Esophagus squamous epithelium (tissue), 5 donors: ENCODE measurements around the gene ROCK2. TPM values are rescaled to one million over a fixed set of nuclear protein-coding genes. Genes with fewer than 3 reads are reported as not detected.

Experiments used
- DNase-seq: peaks from one replicate; lab custom pipeline; 2025; lab: John Stamatoyannopoulos, UW
- H3K27ac ChIP-seq, 4 donors: fragments of 200-600 bp; sonication (generic); one replicate each; pipeline ENCODE4 v1.5.1; 2016 to 2019; ENCODE audit warnings: mild to moderate bottlenecking in 1 of 4
- H3K27me3 ChIP-seq, 4 donors: fragments of 200-600 bp; sonication (generic); 1 replicate in 3 of 4; 2 replicates in 1 of 4; pipeline versions ENCODE4 v1.5.1 to v1.6.0; 2017 to 2021; ENCODE audit warnings: antibody characterized with exemption in 1 of 4
- H3K36me3 ChIP-seq, 3 donors: fragments of 200-600 bp; sonication (generic); one replicate each; pipeline ENCODE4 v1.5.1; 2016 to 2019
- H3K4me1 ChIP-seq, 3 donors: fragments of 200-600 bp; sonication (generic); one replicate each; pipeline ENCODE4 v1.5.1; 2017 to 2019
- H3K4me3 ChIP-seq, 4 donors: fragments of 200-600 bp; sonication (generic); 1 replicate in 3 of 4; 2 replicates in 1 of 4; pipeline ENCODE4 v1.5.1; 2016 to 2019; ENCODE audit warnings: mild to moderate bottlenecking in 2 of 4, moderate library complexity in 1 of 4
- H3K9me3 ChIP-seq, 3 donors: fragments of 200-600 bp; sonication (generic); one replicate each; pipeline ENCODE4 v1.5.1; 2016 to 2019
- CTCF ChIP-seq, 6 experiments: fragments of 450-650 bp in 4 of 6; fragments of 200-600 bp in 2 of 6; sonication (generic) in 2 of 6; IDR thresholded peaks; one replicate each; pipeline ENCODE4 v1.5.1; 2016 to 2019; ENCODE audit warnings: antibody characterized with exemption in 6 of 6, mild to moderate bottlenecking in 4 of 6, moderate library complexity in 4 of 6
- POLR2A ChIP-seq, 4 donors: fragments of 450-650 bp; IDR thresholded peaks; one replicate each; pipeline ENCODE4 v1.6.1; 2017; ENCODE audit warnings: antibody characterized with exemption in 4 of 4, mild to moderate bottlenecking in 4 of 4, moderate library complexity in 3 of 4
- WGBS, 2 donors: methylation state at CpG; one replicate each; pipeline ENCODE4 v1.1.5; 2018; 5-methylcytosine and 5-hydroxymethylcytosine counted together
- intact Hi-C: fragments of 100-400 bp; cut with DNase I; formaldehyde crosslinking; loops from one replicate; pipeline ENCODE4 v1.15.0; 2022
- total RNA-seq, 4 donors: library from RNA; depleted of rRNA; stranded (reverse); fragments of >200 nt; gene quantifications; one replicate each; pipeline ENCODE4 v1.1.0, GENCODE V29; 2016
- donor health status: DM: yes; HTN: yes; CAD: no.

The ROCK2 gene
- total RNA-seq, 4 donors from 2014 or later, result 15.2 to 50.5 (median 21.4) TPM

GRCh38 chr2:11250400-11251196, 93.8 kb downstream of the ROCK2 start:
- Histone ChIP-seq H3K4me3 (no peak overlapping the region), H3K27me3 (no peaks in the 10 kb centered on the region), H3K27ac (no peak overlapping the region), H3K4me1 (no peaks in the 10 kb centered on the region), H3K36me3 (peaks cover 0 to 25% (median 0%) of the 10 kb centered on the region in 3 donors), H3K9me3 (no peaks in the 10 kb centered on the region)
- no peak for DNase-seq
- TF ChIP-seq CTCF (IDR thresholded peaks at IDR 0.05), result no peak
- no peak for TF ChIP-seq POLR2A (IDR thresholded peaks at IDR 0.05)
- WGBS, 2 donors, result 71 to 79% methylated on average over 4 of the region's 4 CpGs
- intact Hi-C loops, result no loop called here

GRCh38 chr2:11245322-11245721, 99.1 kb downstream of the ROCK2 start:
- WGBS, 2 donors, result 71 to 92% methylated on average over 1 of the region's 1 CpG
- no peak overlapping the region for H3K4me3 ChIP-seq
- H3K27me3 ChIP-seq, result no peaks in the 10 kb centered on the region
- no peaks in the 10 kb centered on the region for H3K4me1 ChIP-seq
- H3K9me3 ChIP-seq, result no peaks in the 10 kb centered on the region
- H3K36me3 ChIP-seq, result peaks cover 0 to 37% (median 0%) of the 10 kb centered on the region in 3 donors
- no peak overlapping the region for H3K27ac ChIP-seq
- no peak for DNase-seq
- TF ChIP-seq CTCF (IDR thresholded peaks at IDR 0.05) (no peak), POLR2A (IDR thresholded peaks at IDR 0.05) (no peak)
- intact Hi-C loops, result no loop called here

- Histone ChIP-seq H3K27me3 (no peaks in the 10 kb centered on the region), H3K9me3 (no peaks in the 10 kb centered on the region), H3K4me1 (no peaks in the 10 kb centered on the region), H3K4me3 (no peak overlapping the region), H3K27ac (no peak overlapping the region), H3K36me3 (peaks cover 0 to 35% (median 0%) of the 10 kb centered on the region in 3 donors)
- WGBS, 2 donors, result 100% methylated on average over 1 of the region's 1 CpG; no CpG with 5 or more reads in 1 of the 2 donors
- intact Hi-C loops, result no loop called here
- no peak for DNase-seq
- no peak for TF ChIP-seq CTCF (IDR thresholded peaks at IDR 0.05)
- no peak for TF ChIP-seq POLR2A (IDR thresholded peaks at IDR 0.05)
Measured at GRCh38 chr2:11244091-11244826, 100.2 kb downstream of the ROCK2 start.

- no peaks in the 10 kb centered on the region for H3K9me3 ChIP-seq
- no peak overlapping the region for H3K27ac ChIP-seq
- no peak overlapping the region for H3K4me3 ChIP-seq
- no peaks in the 10 kb centered on the region for H3K27me3 ChIP-seq
- no peak for DNase-seq
- TF ChIP-seq CTCF (IDR thresholded peaks at IDR 0.05), result no peak
- intact Hi-C loops, result no loop called here
- peaks cover 0 to 28% (median 0%) of the 10 kb centered on the region in 3 donors for H3K36me3 ChIP-seq
- WGBS, 2 donors, result 70 to 93% methylated on average over 1 of the region's 1 CpG
- no peaks in the 10 kb centered on the region for H3K4me1 ChIP-seq
Measured at GRCh38 chr2:11243512-11243911, 100.9 kb downstream of the ROCK2 start.
